Neutrophil (primary cell): Measurements from ENCODE around the gene TRPM3.

Experiments
- H3K27ac ChIP-seq: fragments of 200-600 bp; sonication (generic); 2 replicates; pipeline ENCODE4 v1.5.1; 2016; ENCODE audit warnings: mild to moderate bottlenecking, moderate library complexity
- H3K27me3 ChIP-seq: fragments of 200-600 bp; sonication (generic); 2 replicates; pipeline ENCODE4 v1.6.0; 2016; ENCODE audit warnings: mild to moderate bottlenecking
- H3K36me3 ChIP-seq: fragments of 200-600 bp; sonication (generic); 2 replicates; pipeline ENCODE4 v1.5.1; 2017
- H3K4me1 ChIP-seq, 2 experiments: fragments of 200-600 bp in 1 of 2; sonication (generic) in 1 of 2; 1 replicate in 1 of 2; 2 replicates in 1 of 2; pipeline versions ENCODE4 v1.5.1 to v1.6.1; 2013 to 2016; ENCODE audit warnings: low read depth in 1 of 2, low read length in 1 of 2, mild to moderate bottlenecking in 1 of 2, moderate library complexity in 1 of 2; ENCODE audit not compliant: control insufficient read depth in 1 of 2, insufficient read depth in 1 of 2
- H3K4me3 ChIP-seq, 2 experiments: fragments of 200-600 bp in 1 of 2; sonication (generic) in 1 of 2; 1 replicate in 1 of 2; 2 replicates in 1 of 2; pipeline ENCODE4 v1.5.1; 2013 to 2016; ENCODE audit warnings: low read depth in 1 of 2, low read length in 1 of 2, mild to moderate bottlenecking in 1 of 2, moderate library complexity in 1 of 2
- H3K9me3 ChIP-seq: fragments of 200-600 bp; sonication (generic); 2 replicates; pipeline ENCODE4 v1.5.1; 2016
- TF ChIP-seq, protein P1 (sequence below): fragments of 200-600 bp; sonication (generic); IDR thresholded peaks from 2 replicates; pipeline ENCODE4 v1.5.1; 2016; ENCODE audit warnings: antibody characterized with exemption

The TRPM3 gene

DNA sequence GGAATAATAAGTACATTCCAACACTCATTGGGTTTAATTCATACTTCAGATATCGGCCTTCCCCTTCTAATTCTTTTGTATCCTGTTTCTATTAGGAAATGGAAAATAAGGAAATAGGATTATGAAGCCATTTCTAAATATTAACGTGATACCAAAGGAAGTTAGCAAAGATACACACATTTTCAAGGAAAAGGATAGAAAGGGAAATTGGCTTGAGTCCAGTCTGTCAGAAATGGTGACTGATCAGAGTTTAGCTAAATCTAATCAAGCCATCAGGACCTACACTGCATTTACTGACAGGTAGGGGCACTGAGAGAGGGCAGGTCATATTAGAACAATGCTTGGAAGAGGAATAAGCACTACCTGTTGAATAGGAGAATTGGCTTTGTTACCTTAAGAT, 3.1 kb downstream of the TRPM3 start:
- Histone ChIP-seq H3K9me3 (no peaks in the 10 kb centered on the region), H3K4me3 (no peak overlapping the region), H3K27ac (no peak overlapping the region), H3K4me1 (no peaks in the 10 kb centered on the region), H3K27me3 (peaks cover 10% of the 10 kb centered on the region), H3K36me3 (no peaks in the 10 kb centered on the region)
- TF ChIP-seq, protein P1, sequence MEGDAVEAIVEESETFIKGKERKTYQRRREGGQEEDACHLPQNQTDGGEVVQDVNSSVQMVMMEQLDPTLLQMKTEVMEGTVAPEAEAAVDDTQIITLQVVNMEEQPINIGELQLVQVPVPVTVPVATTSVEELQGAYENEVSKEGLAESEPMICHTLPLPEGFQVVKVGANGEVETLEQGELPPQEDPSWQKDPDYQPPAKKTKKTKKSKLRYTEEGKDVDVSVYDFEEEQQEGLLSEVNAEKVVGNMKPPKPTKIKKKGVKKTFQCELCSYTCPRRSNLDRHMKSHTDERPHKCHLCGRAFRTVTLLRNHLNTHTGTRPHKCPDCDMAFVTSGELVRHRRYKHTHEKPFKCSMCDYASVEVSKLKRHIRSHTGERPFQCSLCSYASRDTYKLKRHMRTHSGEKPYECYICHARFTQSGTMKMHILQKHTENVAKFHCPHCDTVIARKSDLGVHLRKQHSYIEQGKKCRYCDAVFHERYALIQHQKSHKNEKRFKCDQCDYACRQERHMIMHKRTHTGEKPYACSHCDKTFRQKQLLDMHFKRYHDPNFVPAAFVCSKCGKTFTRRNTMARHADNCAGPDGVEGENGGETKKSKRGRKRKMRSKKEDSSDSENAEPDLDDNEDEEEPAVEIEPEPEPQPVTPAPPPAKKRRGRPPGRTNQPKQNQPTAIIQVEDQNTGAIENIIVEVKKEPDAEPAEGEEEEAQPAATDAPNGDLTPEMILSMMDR, result no peak

DNA sequence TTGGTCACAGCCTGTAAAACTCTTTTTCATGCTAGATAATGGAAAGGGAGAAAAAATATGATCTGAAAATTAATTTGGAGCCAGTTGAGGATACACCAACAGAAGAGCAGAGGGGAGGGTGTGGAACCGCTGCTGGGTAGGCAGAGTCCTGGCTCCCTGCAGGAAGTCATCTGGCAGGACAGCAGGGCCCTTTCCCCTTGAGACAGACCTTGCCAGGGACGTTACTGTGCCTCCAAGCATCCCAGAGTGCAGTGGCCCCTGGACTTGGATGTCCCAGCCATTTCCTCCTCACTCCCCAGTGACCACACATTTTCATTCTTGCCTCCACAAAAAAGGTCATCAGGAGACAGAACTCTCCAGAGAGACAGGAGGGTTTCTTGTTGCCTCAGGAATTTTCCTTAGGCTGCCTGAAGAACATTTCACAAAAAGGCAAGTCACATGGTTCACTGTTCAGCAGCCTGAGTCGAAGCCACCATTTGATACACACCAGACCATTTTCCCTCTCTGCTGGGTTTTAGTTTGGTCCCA, 5.9 kb downstream of the TRPM3 start:
- Histone ChIP-seq H3K27me3 (no peaks in the 10 kb centered on the region), H3K36me3 (no peaks in the 10 kb centered on the region), H3K27ac (no peak overlapping the region), H3K4me3 (no peak overlapping the region), H3K9me3 (no peaks in the 10 kb centered on the region), H3K4me1 (no peaks in the 10 kb centered on the region)
- TF ChIP-seq, protein P1, result no peak

DNA sequence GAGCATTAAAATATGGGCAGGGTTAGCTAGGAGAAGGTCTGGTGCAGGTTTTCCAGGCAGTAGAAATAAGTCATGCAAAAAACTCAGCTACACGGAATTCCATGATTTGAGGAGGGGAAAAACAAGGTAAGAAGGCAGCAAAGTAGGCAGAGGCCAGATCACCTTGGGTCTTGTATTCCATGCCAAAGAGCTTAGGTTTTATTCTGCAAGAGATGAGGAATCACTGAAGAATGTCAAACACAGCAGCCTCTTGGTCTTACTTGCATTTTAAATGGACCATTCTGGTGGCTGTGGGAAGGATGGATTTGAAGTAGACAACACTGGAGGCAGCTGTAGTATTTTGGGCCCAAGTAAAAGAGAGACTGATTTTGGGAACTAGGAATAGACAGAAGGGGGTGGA, 8.6 kb downstream of the TRPM3 start:
- TF ChIP-seq, protein P1, result no peak
- Histone ChIP-seq H3K27me3 (no peaks in the 10 kb centered on the region), H3K27ac (no peak overlapping the region), H3K4me3 (no peak overlapping the region), H3K9me3 (no peaks in the 10 kb centered on the region), H3K4me1 (no peaks in the 10 kb centered on the region), H3K36me3 (no peaks in the 10 kb centered on the region)

DNA sequence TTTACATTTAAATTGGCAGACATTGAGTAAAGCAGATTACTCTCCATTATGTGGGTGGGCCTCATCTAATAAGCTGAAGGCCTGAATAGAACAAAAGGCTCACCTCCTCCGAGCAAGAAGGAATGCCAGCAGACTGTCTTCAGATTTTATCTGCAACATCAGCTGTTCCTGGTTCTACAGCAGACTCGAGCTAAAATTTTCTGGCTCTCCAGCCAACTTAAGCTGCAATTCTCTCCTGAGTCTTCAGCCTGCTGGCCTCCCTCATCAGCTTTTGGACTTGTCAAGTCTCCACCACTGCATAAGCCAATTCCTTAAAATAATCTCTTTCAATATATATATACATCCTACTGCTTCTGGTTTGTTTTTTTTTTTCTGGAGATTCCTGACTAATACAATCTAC, 12.5 kb downstream of the TRPM3 start:
- Histone ChIP-seq H3K4me3 (no peak overlapping the region), H3K4me1 (no peaks in the 10 kb centered on the region), H3K27ac (no peak overlapping the region), H3K9me3 (no peaks in the 10 kb centered on the region), H3K27me3 (no peaks in the 10 kb centered on the region), H3K36me3 (no peaks in the 10 kb centered on the region)
- TF ChIP-seq, protein P1, result no peak

- Histone ChIP-seq H3K4me1 (no peaks in the 10 kb centered on the region), H3K36me3 (no peaks in the 10 kb centered on the region), H3K27me3 (no peaks in the 10 kb centered on the region), H3K4me3 (no peak overlapping the region), H3K9me3 (no peaks in the 10 kb centered on the region), H3K27ac (no peak overlapping the region)
- TF ChIP-seq, protein P1, result no peak
Measured at GRCh38 chr9:71106992-71107391, 14.4 kb downstream of the TRPM3 start.

GRCh38 chr9:71105192-71105591, 16.2 kb downstream of the TRPM3 start:
- TF ChIP-seq, protein P1, result no peak
- Histone ChIP-seq H3K9me3 (no peaks in the 10 kb centered on the region), H3K36me3 (no peaks in the 10 kb centered on the region), H3K4me3 (no peak overlapping the region), H3K4me1 (no peaks in the 10 kb centered on the region), H3K27me3 (no peaks in the 10 kb centered on the region), H3K27ac (no peak overlapping the region)
